Liver (tissue), 9 donors: ENCODE measurements around the gene CXCL17. TPM values are rescaled to one million over a fixed set of nuclear protein-coding genes. Genes with fewer than 3 reads are reported as not detected.

Experiments used
- DNase-seq: peaks from one replicate; pipeline ENCODE4 v3.0.0-alpha.2; 2017; ENCODE audit warnings: low spot score
- H3K27ac ChIP-seq, 2 donors: one replicate each; pipeline ENCODE4 v1.7.0; 2013; ENCODE audit warnings: inconsistent platforms in 2 of 2, low read length in 2 of 2, control low read depth in 1 of 2, low read depth in 1 of 2, mild to moderate bottlenecking in 1 of 2
- H3K27me3 ChIP-seq, 4 donors: one replicate each; pipeline versions ENCODE4 v1.6.1 to v1.7.0; 2013; ENCODE audit warnings: low read length in 3 of 4, inconsistent platforms in 1 of 4, mild to moderate bottlenecking in 1 of 4, moderate library complexity in 1 of 4; ENCODE audit not compliant: control insufficient read depth in 4 of 4, insufficient read depth in 4 of 4
- H3K36me3 ChIP-seq, 4 donors: one replicate each; pipeline versions ENCODE4 v1.6.1 to v1.7.0; 2013; ENCODE audit warnings: low read length in 3 of 4, mild to moderate bottlenecking in 3 of 4, low read depth in 1 of 4, moderate library complexity in 1 of 4; ENCODE audit not compliant: control insufficient read depth in 4 of 4, insufficient read depth in 3 of 4
- H3K4me1 ChIP-seq, 4 donors: one replicate each; pipeline versions ENCODE4 v1.6.1 to v1.7.0; 2013; ENCODE audit warnings: low read length in 3 of 4, mild to moderate bottlenecking in 3 of 4, moderate library complexity in 1 of 4; ENCODE audit not compliant: control insufficient read depth in 4 of 4, insufficient read depth in 4 of 4
- H3K4me3 ChIP-seq, 3 donors: one replicate each; pipeline versions ENCODE4 v1.6.1 to v1.7.0; 2013; ENCODE audit warnings: low read length in 3 of 3, control low read depth in 1 of 3, low read depth in 1 of 3, mild to moderate bottlenecking in 1 of 3
- H3K9ac ChIP-seq, 2 donors: one replicate each; pipeline ENCODE4 v1.7.0; 2013; ENCODE audit warnings: low read length in 2 of 2, mild to moderate bottlenecking in 2 of 2, moderate library complexity in 2 of 2, control low read depth in 1 of 2, low read depth in 1 of 2
- H3K9me3 ChIP-seq, 4 donors: one replicate each; pipeline versions ENCODE4 v1.6.1 to v1.7.0; 2013; ENCODE audit warnings: low read length in 3 of 4; ENCODE audit not compliant: control insufficient read depth in 4 of 4
- ATF3 ChIP-seq: IDR thresholded peaks from 2 replicates; pipeline ENCODE4 v1.6.1; 2016; ENCODE audit warnings: antibody characterized with exemption
- EGR1 ChIP-seq, 2 donors: IDR thresholded peaks; 2 replicates each; pipeline ENCODE4 v1.6.1; 2016 to 2018; ENCODE audit warnings: antibody characterized with exemption in 2 of 2, low read depth in 2 of 2
- FOXA1 ChIP-seq: IDR thresholded peaks from 2 replicates; pipeline ENCODE4 v1.6.1; 2016; ENCODE audit warnings: antibody characterized with exemption
- GABPA ChIP-seq, 2 donors: IDR thresholded peaks in 1 of 2; conservative IDR thresholded peaks in 1 of 2; 2 replicates each; pipeline ENCODE4 v1.6.1; 2016; ENCODE audit warnings: antibody characterized with exemption in 2 of 2, mild to moderate bottlenecking in 1 of 2, moderate library complexity in 1 of 2
- HNF4A ChIP-seq, 2 donors: conservative IDR thresholded peaks; 2 replicates each; pipeline ENCODE4 v1.6.1; 2016; ENCODE audit warnings: antibody characterized with exemption in 2 of 2, mild to moderate bottlenecking in 2 of 2
- HNF4G ChIP-seq: IDR thresholded peaks from 2 replicates; pipeline ENCODE4 v1.6.1; 2016; ENCODE audit warnings: antibody characterized with exemption
- JUND ChIP-seq, 2 donors: IDR thresholded peaks; 2 replicates each; pipeline ENCODE4 v1.6.1; 2016; ENCODE audit warnings: antibody characterized with exemption in 2 of 2
- RAD21 ChIP-seq, 2 donors: IDR thresholded peaks; 2 replicates each; pipeline ENCODE4 v1.6.1; 2016; ENCODE audit warnings: antibody characterized with exemption in 2 of 2, mild to moderate bottlenecking in 2 of 2
- REST ChIP-seq: IDR thresholded peaks from 2 replicates; pipeline ENCODE4 v1.6.1; 2016; ENCODE audit warnings: antibody characterized with exemption, mild to moderate bottlenecking
- SP1 ChIP-seq: IDR thresholded peaks from 2 replicates; pipeline ENCODE4 v1.6.1; 2018; ENCODE audit warnings: antibody characterized with exemption, mild to moderate bottlenecking
- TAF1 ChIP-seq: conservative IDR thresholded peaks from 2 replicates; pipeline ENCODE4 v1.6.1; 2016; ENCODE audit warnings: antibody characterized with exemption, mild to moderate bottlenecking
- WGBS: extraction: QIAGEN DNeasy Blood & Tissue Kit; methylation state at CpG from one replicate; pipeline ENCODE4 v1.1.7; 2013; 5-methylcytosine and 5-hydroxymethylcytosine counted together
- polyA plus RNA-seq, 2 donors: library from polyadenylated mRNA; stranded (reverse) in 1 of 2; unstranded in 1 of 2; fragments of 200-250 nt in 1 of 2; fragments of >200 nt in 1 of 2; fragmentation: Nextera tagmentation in 1 of 2; extraction: Ambion mirVana in 1 of 2; gene quantifications; one replicate each; pipeline versions ENCODE4 v1.2.1 to v1.2.3, GENCODE V29; 2013 to 2015
- total RNA-seq, 2 donors: library from RNA; depleted of rRNA; stranded (reverse); fragments of >200 nt; gene quantifications; one replicate each; pipeline ENCODE4 v1.2.3, GENCODE V29; 2014
- TF ChIP-seq, protein P1 (sequence below): IDR thresholded peaks from 2 replicates; pipeline ENCODE4 v1.6.1; 2016; ENCODE audit warnings: antibody characterized with exemption
- TF ChIP-seq, protein P2 (sequence below): fragments of 150-350 bp; IDR thresholded peaks from 2 replicates; pipeline ENCODE4 v1.5.1; 2017; ENCODE audit warnings: improper control_type of control experiment, low read depth, low read length; ENCODE audit not compliant: missing input control
- TF ChIP-seq, protein P3 (sequence below): IDR thresholded peaks from 2 replicates; pipeline ENCODE4 v1.6.1; 2016; ENCODE audit warnings: antibody characterized with exemption
- donor health status: healthy.
- donor health status: healthy.
- donor health status: healthy.
- donor health status: healthy.
- donor health status: healthy.

The CXCL17 gene
- total and polyA plus RNA-seq, 4 donors = 0.10 to 0.93 TPM; not detected in 2

DNA sequence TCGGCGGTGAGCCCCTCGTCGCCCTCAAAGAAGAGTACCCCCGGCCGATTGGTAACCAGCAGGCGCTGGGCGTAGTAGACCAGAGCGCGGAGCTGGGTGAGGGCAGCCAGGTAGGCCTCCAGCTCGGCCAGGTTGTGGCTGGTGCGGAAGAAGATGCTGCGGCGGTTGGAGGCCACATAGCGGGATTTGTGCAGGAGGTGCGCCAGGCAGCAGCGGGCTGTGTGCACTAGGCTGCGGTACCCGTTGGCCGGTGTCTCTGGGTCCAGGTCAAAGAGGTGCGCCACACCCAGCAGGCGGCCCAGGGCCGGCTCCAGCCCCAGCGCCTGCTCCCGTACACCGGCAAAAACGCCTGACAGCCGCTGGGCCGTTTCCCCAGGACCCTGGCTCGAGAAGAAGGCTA, 32.4 kb downstream of the CXCL17 start:
- no peaks in the 10 kb centered on the region for H3K9me3 ChIP-seq
- H3K27me3 ChIP-seq = no peaks in the 10 kb centered on the region
- TF ChIP-seq GABPA (IDR thresholded peaks at IDR 0.05 in 1 of 2, conservative IDR thresholded peaks at IDR 0.05 in 1 of 2) = no peak
- TF ChIP-seq RAD21 (IDR thresholded peaks at IDR 0.05) = no peak
- TF ChIP-seq SP1 = no peak
- TF ChIP-seq HNF4G = no peak
- no peak for TF ChIP-seq FOXA1
- TF ChIP-seq JUND (IDR thresholded peaks at IDR 0.05) = no peak
- TF ChIP-seq EGR1 (IDR thresholded peaks at IDR 0.05; ENCODE audit: low read depth in 2 of 2) = no peak
- TF ChIP-seq, protein P1, sequence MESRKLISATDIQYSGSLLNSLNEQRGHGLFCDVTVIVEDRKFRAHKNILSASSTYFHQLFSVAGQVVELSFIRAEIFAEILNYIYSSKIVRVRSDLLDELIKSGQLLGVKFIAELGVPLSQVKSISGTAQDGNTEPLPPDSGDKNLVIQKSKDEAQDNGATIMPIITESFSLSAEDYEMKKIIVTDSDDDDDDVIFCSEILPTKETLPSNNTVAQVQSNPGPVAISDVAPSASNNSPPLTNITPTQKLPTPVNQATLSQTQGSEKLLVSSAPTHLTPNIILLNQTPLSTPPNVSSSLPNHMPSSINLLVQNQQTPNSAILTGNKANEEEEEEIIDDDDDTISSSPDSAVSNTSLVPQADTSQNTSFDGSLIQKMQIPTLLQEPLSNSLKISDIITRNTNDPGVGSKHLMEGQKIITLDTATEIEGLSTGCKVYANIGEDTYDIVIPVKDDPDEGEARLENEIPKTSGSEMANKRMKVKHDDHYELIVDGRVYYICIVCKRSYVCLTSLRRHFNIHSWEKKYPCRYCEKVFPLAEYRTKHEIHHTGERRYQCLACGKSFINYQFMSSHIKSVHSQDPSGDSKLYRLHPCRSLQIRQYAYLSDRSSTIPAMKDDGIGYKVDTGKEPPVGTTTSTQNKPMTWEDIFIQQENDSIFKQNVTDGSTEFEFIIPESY = no peak
- no peak for TF ChIP-seq HNF4A (conservative IDR thresholded peaks at IDR 0.05)
- no peak for TF ChIP-seq REST
- TF ChIP-seq, protein P2, sequence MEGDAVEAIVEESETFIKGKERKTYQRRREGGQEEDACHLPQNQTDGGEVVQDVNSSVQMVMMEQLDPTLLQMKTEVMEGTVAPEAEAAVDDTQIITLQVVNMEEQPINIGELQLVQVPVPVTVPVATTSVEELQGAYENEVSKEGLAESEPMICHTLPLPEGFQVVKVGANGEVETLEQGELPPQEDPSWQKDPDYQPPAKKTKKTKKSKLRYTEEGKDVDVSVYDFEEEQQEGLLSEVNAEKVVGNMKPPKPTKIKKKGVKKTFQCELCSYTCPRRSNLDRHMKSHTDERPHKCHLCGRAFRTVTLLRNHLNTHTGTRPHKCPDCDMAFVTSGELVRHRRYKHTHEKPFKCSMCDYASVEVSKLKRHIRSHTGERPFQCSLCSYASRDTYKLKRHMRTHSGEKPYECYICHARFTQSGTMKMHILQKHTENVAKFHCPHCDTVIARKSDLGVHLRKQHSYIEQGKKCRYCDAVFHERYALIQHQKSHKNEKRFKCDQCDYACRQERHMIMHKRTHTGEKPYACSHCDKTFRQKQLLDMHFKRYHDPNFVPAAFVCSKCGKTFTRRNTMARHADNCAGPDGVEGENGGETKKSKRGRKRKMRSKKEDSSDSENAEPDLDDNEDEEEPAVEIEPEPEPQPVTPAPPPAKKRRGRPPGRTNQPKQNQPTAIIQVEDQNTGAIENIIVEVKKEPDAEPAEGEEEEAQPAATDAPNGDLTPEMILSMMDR = no peak
- TF ChIP-seq ATF3 = no peak
- peaks cover 7 to 11% (median 9%) of the 10 kb centered on the region in 4 donors for H3K4me1 ChIP-seq
- no peaks in the 10 kb centered on the region for H3K36me3 ChIP-seq
- H3K4me3 ChIP-seq = no peak overlapping the region
- no peak overlapping the region for H3K9ac ChIP-seq
- 96% methylated on average over 30 of the region's 30 CpGs for WGBS
- DNase-seq = no peak
- H3K27ac ChIP-seq = no peak overlapping the region

- no peaks in the 10 kb centered on the region for H3K27me3 ChIP-seq
- no peaks in the 10 kb centered on the region for H3K36me3 ChIP-seq
- WGBS = 31% methylated on average over 6 of the region's 6 CpGs
- H3K9ac ChIP-seq = no peak overlapping the region
- H3K9me3 ChIP-seq = no peaks in the 10 kb centered on the region
- H3K4me3 ChIP-seq = no peak overlapping the region
- DNase-seq = no peak
- H3K4me1 ChIP-seq = peaks cover 7 to 11% (median 9%) of the 10 kb centered on the region in 4 donors
- H3K27ac ChIP-seq = no peak overlapping the region
- TF ChIP-seq, protein P3, sequence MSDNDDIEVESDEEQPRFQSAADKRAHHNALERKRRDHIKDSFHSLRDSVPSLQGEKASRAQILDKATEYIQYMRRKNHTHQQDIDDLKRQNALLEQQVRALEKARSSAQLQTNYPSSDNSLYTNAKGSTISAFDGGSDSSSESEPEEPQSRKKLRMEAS = no peak
- no peak for TF ChIP-seq TAF1
- peak; percentile 37 for TF ChIP-seq FOXA1
- TF ChIP-seq EGR1 (IDR thresholded peaks at IDR 0.05; ENCODE audit: low read depth in 2 of 2) = no peak
- TF ChIP-seq, protein P1 = no peak
- TF ChIP-seq JUND (IDR thresholded peaks at IDR 0.05) = peak in 1 of 2 donors; percentile 46
- peak; percentile 53 to 66 for TF ChIP-seq HNF4A (conservative IDR thresholded peaks at IDR 0.05)
- TF ChIP-seq, protein P2 = no peak
- TF ChIP-seq HNF4G = no peak
- no peak for TF ChIP-seq ATF3
These were observed 33.3 kb downstream of the CXCL17 start for GRCh38 chr19:42409477-42409876.
